A673 (cell line): ENCODE measurements around the gene MSI2. TPM values are rescaled to one million over a fixed set of nuclear protein-coding genes. Genes with fewer than 3 reads are reported as not detected.

Experiments
- BruUV-seq: library from RNA; stranded (reverse); fragments of 400-500 nt; replicated peaks from 2 replicates; lab custom pipeline; 2021; lab: Mats Ljungman, UMichigan
- CTCF ChIA-PET: fragments of 300-600 bp; sonication (Branson Sonifier 250); formaldehyde crosslinking; loops from one replicate; lab custom pipeline; 2022; ENCODE audit warnings: antibody characterized with exemption; lab: Charles Lee
- POLR2A ChIA-PET: fragments of 300-600 bp; sonication (Branson Sonifier 250); formaldehyde crosslinking; loops from one replicate; lab custom pipeline; 2022; ENCODE audit warnings: antibody characterized with exemption; ENCODE audit not compliant: low non-redundant PET; lab: Charles Lee
- DNase-seq: peaks from one replicate; pipeline ENCODE4 v3.0.0-alpha.2; 2015; ENCODE audit warnings: low spot score
- H3K27ac ChIP-seq: fragments of 200-600 bp; sonication (generic); 2 replicates; pipeline ENCODE4 v1.5.1; 2016; ENCODE audit warnings: mixed run types, low read depth, mild to moderate bottlenecking, mixed read lengths, antibody characterized with exemption, low read length; ENCODE audit not compliant: poor library complexity, severe bottlenecking
- H3K27me3 ChIP-seq: fragments of 200-600 bp; sonication (generic); replicated peaks from 2 replicates; pipeline ENCODE4 v1.6.1; 2017; ENCODE audit warnings: mixed run types, low read depth, mild to moderate bottlenecking, mixed read lengths, antibody characterized with exemption, low read length; ENCODE audit not compliant: insufficient read depth, poor library complexity
- H3K36me3 ChIP-seq: fragments of 200-600 bp; sonication (generic); 2 replicates; pipeline ENCODE4 v1.6.1; 2016; ENCODE audit warnings: mixed run types, mild to moderate bottlenecking, mixed read lengths, antibody characterized with exemption, low read length; ENCODE audit not compliant: insufficient read depth, poor library complexity, severe bottlenecking
- H3K4me1 ChIP-seq: fragments of 200-600 bp; sonication (generic); 2 replicates; pipeline ENCODE4 v1.6.1; 2017; ENCODE audit warnings: mixed run types, mild to moderate bottlenecking, mixed read lengths, antibody characterized with exemption, low read length; ENCODE audit not compliant: insufficient read depth, poor library complexity, severe bottlenecking
- H3K4me3 ChIP-seq: fragments of 200-600 bp; sonication (generic); 2 replicates; pipeline ENCODE4 v1.5.1; 2016; ENCODE audit warnings: low read depth, mixed run types, mild to moderate bottlenecking, mixed read lengths, low read length; ENCODE audit not compliant: poor library complexity, severe bottlenecking
- H3K9me3 ChIP-seq: fragments of 200-600 bp; sonication (generic); 2 replicates; pipeline ENCODE4 v1.6.1; 2016; ENCODE audit warnings: mixed run types, low read depth, mild to moderate bottlenecking, mixed read lengths, antibody characterized with exemption, low read length; ENCODE audit not compliant: poor library complexity, severe bottlenecking
- CTCF ChIP-seq: fragments of 300-800, 200-600 bp; sonication (generic); conservative IDR thresholded peaks from 2 replicates; pipeline ENCODE4 v1.5.1; 2017; ENCODE audit warnings: low read depth, mild to moderate bottlenecking, antibody characterized with exemption, low read length, moderate library complexity, mixed read lengths
- EZH2 ChIP-seq: fragments of 200-600 bp; sonication (generic); IDR thresholded peaks from 2 replicates; pipeline ENCODE4 v1.6.1; 2017; ENCODE audit warnings: borderline replicate concordance, low read depth, mild to moderate bottlenecking, mixed read lengths, antibody characterized with exemption, low read length; ENCODE audit not compliant: poor library complexity, severe bottlenecking
- intact Hi-C: fragments of 100-400 bp; cut with micrococcal nuclease; formaldehyde crosslinking; loops from one replicate; pipeline ENCODE4 v1.10.0; 2022; ENCODE audit not compliant: unreplicated experiment
- total RNA-seq: library from RNA; stranded (reverse); gene quantifications from 2 replicates; pipeline ENCODE4 v1.2.3, GENCODE V29; 2021

Gene MSI2
- total RNA-seq, 1 experiment from 2014 or later = 108 TPM

DNA sequence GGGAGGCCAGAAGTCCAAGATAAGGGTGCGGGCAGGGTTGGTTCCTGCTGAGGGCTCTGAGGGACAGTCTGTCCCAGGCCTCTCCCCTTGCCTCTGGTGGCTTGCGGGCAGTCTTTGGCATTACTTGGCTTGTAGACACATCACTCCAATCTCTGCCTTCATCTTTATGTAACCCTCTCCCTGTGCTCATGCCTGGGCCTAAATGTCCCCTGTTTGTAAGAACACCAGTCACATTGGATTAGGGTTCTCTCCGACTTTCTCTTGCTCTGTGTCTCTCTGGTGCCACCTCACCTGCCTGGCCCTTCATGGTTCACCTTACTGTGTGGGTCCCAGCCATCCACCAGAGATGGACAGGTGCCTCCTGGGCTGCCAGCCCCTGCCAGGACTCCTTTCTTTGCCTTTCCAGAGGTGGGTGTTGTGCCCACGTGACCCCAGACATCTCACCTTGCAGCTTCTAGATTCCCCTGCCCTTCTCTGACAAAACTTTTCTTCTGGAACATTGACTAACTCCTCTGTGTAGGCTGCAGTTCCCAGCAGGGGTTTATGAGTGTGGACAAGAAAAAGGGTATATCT, 205.8 kb downstream of the MSI2 start:
- H3K4me3 ChIP-seq = no peak overlapping the region
- no TSS peak for BruUV-seq
- peaks cover 20% of the 10 kb centered on the region for H3K4me1 ChIP-seq
- H3K27me3 ChIP-seq = no peaks in the 10 kb centered on the region
- TF ChIP-seq EZH2 = no peak
- no peak for TF ChIP-seq CTCF
- no peak for DNase-seq
- H3K27ac ChIP-seq = no peak overlapping the region
- ChIA-PET POLR2A (no interaction called here), CTCF (no interaction called here)
- intact Hi-C loops = no loop called here
- no peaks in the 10 kb centered on the region for H3K9me3 ChIP-seq
- H3K36me3 ChIP-seq = no peaks in the 10 kb centered on the region

- Histone ChIP-seq H3K4me1 (peaks cover 20% of the 10 kb centered on the region), H3K36me3 (no peaks in the 10 kb centered on the region), H3K27me3 (no peaks in the 10 kb centered on the region), H3K27ac (no peak overlapping the region), H3K9me3 (no peaks in the 10 kb centered on the region), H3K4me3 (no peak overlapping the region)
- no peak for TF ChIP-seq CTCF
- TF ChIP-seq EZH2 = no peak
- ChIA-PET CTCF (no interaction called here), POLR2A (no interaction called here)
- no peak for DNase-seq
- intact Hi-C loops = no loop called here
- BruUV-seq = no TSS peak
Measured at GRCh38 chr17:57463103-57463885, 207.0 kb downstream of the MSI2 start.

- CTCF ChIA-PET = no interaction called here
- Histone ChIP-seq H3K27me3 (no peaks in the 10 kb centered on the region), H3K36me3 (no peaks in the 10 kb centered on the region), H3K4me1 (peaks cover 20% of the 10 kb centered on the region), H3K27ac (no peak overlapping the region), H3K9me3 (no peaks in the 10 kb centered on the region), H3K4me3 (no peak overlapping the region)
- no TSS peak for BruUV-seq
- no peak for DNase-seq
- TF ChIP-seq CTCF = no peak
- TF ChIP-seq EZH2 = no peak
- intact Hi-C loops = no loop called here
- POLR2A ChIA-PET = no interaction called here
Measured at GRCh38 chr17:57464191-57464864, 208.0 kb downstream of the MSI2 start.
